Activated CD4-positive, CD25-positive, alpha-beta regulatory T cell (primary cell): Measurements from ENCODE around the gene MRPS34.
"Not testable (repeated sequence)": the region's sequence is repeated elsewhere in the genome, so short reads cannot be mapped to it uniquely, and the experiment has no call there.

Experiments
- DNase-seq, 4 experiments: peaks; one replicate each; lab custom pipeline; 2025; lab: John Stamatoyannopoulos, UW

Gene MRPS34

GRCh38 chr16:1749152-1750117 lies 23.5 kb downstream of the MRPS34 start:
- no peak for DNase-seq

DNA sequence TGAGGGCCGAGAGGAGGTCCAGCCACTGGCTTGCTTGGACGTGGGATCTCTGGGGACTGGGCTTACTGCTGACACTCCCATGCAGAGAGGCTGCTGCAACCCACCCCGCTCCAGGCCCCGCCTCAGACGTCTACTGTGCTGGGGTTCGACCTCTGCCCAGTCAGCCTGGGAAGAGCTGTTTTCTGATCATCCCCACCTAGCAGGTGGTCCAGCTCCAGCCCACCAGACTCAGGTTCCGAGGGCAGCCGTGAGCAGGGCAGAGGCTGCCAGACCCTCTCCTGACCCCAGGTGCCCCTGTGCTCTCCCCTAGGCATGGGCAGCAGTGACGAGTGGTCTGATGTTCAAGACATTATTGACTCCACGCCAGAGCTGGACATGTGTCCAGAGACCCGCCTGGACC lies 25.0 kb downstream of the MRPS34 start:
- no peak for DNase-seq

- DNase-seq = no peak
Observed at GRCh38 chr16:1746693-1747195, 26.2 kb downstream of the MRPS34 start.

- no peak for DNase-seq
Observed at GRCh38 chr16:1745900-1746692, 26.8 kb downstream of the MRPS34 start.

- no peak for DNase-seq
Observed at GRCh38 chr16:1745181-1745899, 27.6 kb downstream of the MRPS34 start.

- DNase-seq = no peak
Observed at GRCh38 chr16:1744338-1744840, 28.5 kb downstream of the MRPS34 start.

GRCh38 chr16:1743376-1744337 lies 29.3 kb downstream of the MRPS34 start:
- DNase-seq = no peak

- DNase-seq = no peak
Observed at GRCh38 chr16:1741553-1742165, 31.3 kb downstream of the MRPS34 start.

GRCh38 chr16:1740781-1741490 lies 32.0 kb downstream of the MRPS34 start:
- no peak for DNase-seq

DNA sequence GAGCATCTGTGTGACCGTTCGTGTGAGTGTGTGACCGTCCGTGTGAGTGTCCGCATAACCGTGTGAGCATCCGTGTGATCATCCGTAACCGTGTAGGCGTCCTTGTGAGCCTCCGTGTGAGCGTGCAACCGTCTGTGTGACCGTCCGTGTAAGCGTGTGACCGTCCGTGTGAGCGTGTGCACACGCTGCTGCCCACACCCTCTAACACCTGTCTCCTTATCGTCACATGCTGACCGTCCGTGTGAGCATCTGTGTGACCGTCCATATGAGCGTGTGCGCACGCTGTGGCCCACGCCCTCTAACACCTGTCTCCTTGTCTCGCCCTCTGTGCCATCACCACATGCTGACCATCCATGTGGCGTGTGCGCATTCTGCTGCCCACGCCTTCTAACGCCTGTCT lies 32.7 kb downstream of the MRPS34 start:
- DNase-seq = no peak

DNA sequence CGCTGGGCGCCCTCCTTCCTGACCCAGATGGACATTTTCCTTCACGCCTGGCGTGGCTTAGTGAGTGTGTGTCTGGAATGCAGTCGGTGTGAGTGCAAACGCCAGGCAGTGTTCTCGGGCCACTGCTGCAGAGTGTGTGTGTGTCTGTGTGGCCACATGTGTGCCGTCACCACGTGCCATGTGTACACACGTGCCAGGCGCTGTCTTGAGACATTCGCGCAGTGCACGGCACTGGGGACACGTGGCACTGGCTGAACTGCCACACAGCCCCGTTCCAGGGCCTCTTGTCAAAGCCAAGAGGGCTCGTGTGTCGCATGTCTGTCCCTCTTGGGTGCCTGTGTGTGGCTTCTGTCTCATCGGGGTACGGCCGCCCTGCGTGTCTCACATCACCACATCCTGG lies 38.1 kb downstream of the MRPS34 start:
- no peak for DNase-seq

GRCh38 chr16:1734123-1734522 lies 38.8 kb downstream of the MRPS34 start:
- DNase-seq = no peak

DNA sequence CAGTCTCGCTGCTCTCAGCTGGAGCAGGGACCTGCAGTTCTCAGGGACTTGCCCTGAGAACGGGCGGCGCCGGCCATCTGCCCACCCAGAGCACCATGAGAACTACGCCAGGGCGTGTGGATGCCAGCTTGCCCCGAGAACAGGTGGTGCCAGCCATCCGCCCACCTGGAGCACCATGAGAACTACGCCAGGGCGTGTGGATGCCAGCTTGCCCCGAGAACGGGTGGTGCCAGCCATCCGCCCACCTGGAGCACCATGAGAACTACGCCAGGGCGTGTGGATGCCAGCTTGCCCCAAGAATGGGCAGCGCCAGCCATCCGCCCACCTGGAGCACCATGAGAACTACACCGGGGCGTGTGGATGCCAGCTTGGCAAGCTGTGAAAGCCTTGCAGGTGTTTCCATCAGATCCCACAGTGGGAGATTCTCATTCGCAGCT lies 40.4 kb downstream of the MRPS34 start:
- DNase-seq = not testable (repeated sequence)

DNA sequence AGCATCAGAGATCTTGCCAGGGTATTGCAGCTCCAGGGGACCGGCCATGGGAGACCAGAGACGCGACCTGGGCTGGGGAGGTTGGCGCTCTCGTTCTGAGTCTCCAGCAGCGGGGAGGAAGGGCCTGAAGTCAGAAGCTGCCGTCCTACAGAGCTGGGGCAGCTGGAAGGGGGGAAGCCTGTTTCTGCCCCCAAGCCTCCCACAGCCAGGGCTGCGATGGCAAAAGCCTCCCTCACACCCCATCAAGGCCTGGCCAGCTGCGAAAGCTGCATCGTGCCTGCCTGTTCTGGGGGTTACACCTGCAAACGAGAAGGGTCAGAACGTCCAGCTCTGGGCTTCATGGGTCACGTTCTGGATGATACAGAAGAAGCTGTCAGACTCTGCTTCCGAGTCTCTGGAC lies 40.9 kb downstream of the MRPS34 start:
- DNase-seq = no peak

DNA sequence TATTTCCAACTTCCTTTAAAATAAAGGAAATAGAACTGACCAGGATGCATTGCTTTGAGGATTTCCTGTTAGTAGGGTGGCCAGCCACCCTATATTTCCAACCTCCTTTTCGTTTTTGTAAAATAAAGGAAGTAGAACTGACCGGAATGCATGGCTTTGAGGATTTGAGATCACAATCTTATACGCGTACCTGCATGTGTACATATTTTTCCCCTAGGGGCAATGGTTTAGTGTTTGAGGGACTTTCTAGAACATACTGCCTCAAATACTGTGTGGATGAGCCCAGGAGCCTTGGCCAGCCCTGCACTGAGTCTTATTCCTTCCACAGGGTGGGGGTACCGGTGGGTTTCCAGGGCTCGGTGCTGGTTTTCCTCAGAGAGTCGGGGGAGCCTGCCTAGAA lies 41.3 kb downstream of the MRPS34 start:
- DNase-seq = no peak

DNA sequence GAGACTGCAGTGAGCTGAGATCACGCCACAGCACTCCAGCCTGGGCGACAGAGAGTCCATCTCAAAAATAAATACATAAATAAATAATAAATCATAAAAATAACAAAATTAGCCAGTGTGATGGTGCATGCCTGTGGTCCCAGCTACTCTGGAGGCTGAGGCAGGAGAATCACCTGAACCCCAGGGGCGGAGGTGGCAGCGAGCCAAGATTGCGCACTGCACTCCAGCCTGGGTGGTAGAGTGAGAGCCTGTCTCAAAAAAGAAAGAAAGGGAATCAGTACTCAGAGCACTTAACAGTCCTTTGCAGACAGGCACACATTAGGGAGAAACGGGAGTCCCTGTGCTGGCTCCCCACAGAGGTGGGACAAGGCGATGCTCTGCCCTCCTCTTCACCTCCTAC lies 41.9 kb downstream of the MRPS34 start:
- DNase-seq = no peak

DNA sequence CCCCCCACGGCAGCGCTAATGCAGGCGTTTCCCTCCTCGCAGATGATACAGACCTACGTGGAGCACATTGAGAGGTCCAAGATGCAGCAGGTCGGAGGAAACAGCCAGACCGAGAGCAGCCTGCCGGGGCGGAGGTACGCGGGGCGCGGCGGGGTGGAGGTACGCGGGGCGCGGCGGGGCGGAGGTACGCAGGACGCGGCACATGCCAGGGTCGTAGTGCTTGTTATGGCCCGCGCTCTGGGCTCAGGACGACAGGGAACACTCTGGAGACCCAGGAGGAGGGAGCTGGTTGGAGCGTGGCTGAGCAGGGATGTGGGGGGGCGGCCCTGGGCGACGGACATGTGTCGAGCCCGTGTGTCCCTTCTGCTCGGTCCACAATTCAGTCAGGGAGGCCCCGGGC lies 43.5 kb downstream of the MRPS34 start:
- no peak for DNase-seq

GRCh38 chr16:1729026-1729425 lies 43.9 kb downstream of the MRPS34 start:
- DNase-seq = no peak
